ENCODE data around the gene PTPRN2. TPM values are rescaled to one million over a fixed set of nuclear protein-coding genes. Genes with fewer than 3 reads are reported as not detected.

Gene PTPRN2
- total RNA-seq, 1 experiment from 2014 or later = not detected

DNA sequence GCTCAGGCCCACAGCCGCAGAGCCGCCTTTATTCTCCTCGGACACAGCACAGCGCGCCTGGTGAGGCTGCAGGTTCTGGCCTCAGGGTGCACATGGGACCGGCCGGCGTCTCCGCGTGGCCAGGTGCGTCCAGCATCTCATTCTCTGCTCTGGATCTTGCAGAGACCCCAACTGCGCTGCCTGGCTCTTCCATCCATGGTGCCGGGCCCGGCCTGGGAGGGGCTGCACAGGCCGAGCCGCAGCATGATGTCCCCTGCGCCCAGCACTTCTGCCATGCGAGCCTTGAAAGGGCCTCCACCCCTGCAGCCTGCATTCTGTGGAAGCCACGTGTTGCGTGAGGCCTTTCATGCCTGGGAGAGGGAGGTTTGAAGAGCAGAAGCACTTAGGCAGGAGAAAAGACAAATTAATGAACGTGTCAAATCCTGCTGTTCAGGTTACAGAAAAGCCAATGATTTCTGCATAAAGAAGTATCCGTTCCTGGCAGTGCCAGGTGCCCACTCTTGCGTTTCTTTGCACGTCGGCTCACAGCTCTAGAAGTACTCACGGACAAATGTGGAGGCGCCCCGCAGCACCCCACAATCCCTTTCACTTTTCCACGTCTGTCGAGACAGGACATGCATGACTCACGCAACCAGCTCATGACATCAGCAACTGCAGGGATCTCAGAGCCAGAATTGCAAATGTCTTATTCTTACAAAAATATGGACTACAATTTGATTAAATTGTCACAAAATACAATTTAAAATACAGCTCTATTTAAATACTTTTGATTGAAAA, 679.4 kb downstream of the PTPRN2 start:
- no peaks in the 10 kb centered on the region for H3K36me3 ChIP-seq (ENCODE audit: low read depth)
- H3K79me2 ChIP-seq (ENCODE audit: low read depth) = no peaks in the 10 kb centered on the region
- POLR2A ChIA-PET (ENCODE audit: unreplicated experiment) = no interaction called here
- no peaks in the 10 kb centered on the region for H3K9me3 ChIP-seq (ENCODE audit: insufficient read depth, low read depth)
- H3K27ac ChIP-seq = no peak overlapping the region
- no TSS peak for BruUV-seq (replicated peaks)
- no peak overlapping the region for H2AFZ ChIP-seq
- no peak overlapping the region for H3K4me2 ChIP-seq
- TF ChIP-seq, protein P1, sequence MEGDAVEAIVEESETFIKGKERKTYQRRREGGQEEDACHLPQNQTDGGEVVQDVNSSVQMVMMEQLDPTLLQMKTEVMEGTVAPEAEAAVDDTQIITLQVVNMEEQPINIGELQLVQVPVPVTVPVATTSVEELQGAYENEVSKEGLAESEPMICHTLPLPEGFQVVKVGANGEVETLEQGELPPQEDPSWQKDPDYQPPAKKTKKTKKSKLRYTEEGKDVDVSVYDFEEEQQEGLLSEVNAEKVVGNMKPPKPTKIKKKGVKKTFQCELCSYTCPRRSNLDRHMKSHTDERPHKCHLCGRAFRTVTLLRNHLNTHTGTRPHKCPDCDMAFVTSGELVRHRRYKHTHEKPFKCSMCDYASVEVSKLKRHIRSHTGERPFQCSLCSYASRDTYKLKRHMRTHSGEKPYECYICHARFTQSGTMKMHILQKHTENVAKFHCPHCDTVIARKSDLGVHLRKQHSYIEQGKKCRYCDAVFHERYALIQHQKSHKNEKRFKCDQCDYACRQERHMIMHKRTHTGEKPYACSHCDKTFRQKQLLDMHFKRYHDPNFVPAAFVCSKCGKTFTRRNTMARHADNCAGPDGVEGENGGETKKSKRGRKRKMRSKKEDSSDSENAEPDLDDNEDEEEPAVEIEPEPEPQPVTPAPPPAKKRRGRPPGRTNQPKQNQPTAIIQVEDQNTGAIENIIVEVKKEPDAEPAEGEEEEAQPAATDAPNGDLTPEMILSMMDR (conservative IDR thresholded peaks at IDR 0.05) = no peak
- no peak for TF ChIP-seq EZH2 (IDR thresholded peaks at IDR 0.05; ENCODE audit: low read depth)
- H3K9me2 ChIP-seq (ENCODE audit: insufficient read depth) = no peaks in the 10 kb centered on the region
- CTCF ChIA-PET = no interaction called here
- no peaks in the 10 kb centered on the region for H3K4me1 ChIP-seq (replicated peaks; ENCODE audit: insufficient read depth)
- H4K20me1 ChIP-seq (ENCODE audit: insufficient read depth) = no peaks in the 10 kb centered on the region
- H3K4me3 ChIP-seq = no peak overlapping the region
- peaks cover 78% of the 10 kb centered on the region for H3K27me3 ChIP-seq (ENCODE audit: insufficient read depth, low read depth)
- DNase-seq = no peak
- intact Hi-C loops (cut with micrococcal nuclease; ENCODE audit: unreplicated experiment) = no loop called here
- no peaks in the 10 kb centered on the region for H3F3A ChIP-seq (ENCODE audit: insufficient read depth, low read depth)

DNA sequence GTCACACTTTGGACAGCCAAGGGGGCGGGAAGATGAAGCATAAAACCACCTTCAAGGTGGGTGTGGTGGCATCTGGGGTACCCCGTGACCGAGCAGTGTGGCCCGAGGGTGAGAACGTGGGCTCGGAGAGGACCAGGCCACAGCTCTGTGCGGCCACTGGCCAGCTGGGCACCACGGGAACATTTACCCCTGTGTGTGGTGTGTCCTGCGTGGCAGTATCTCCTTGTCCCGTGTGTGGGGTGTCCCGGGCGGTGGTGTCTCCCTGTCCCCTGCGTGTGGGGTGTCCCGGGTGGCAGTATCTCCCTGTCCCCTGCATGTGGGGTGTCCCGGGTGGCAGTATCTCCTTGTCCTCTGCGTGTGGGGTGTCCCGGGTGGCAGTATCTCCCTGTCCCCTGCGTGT, 680.5 kb downstream of the PTPRN2 start:
- no TSS peak for BruUV-seq (replicated peaks)
- no peak for DNase-seq
- TF ChIP-seq, protein P1 (conservative IDR thresholded peaks at IDR 0.05) = no peak
- no peak for TF ChIP-seq EZH2 (IDR thresholded peaks at IDR 0.05; ENCODE audit: low read depth)
- no peak overlapping the region for H3K4me3 ChIP-seq
- intact Hi-C loops (cut with micrococcal nuclease; ENCODE audit: unreplicated experiment) = no loop called here
- no peak overlapping the region for H3K27ac ChIP-seq
- H3K4me2 ChIP-seq = no peak overlapping the region
- H3K9me3 ChIP-seq (ENCODE audit: insufficient read depth, low read depth) = no peaks in the 10 kb centered on the region
- H3K36me3 ChIP-seq (ENCODE audit: low read depth) = no peaks in the 10 kb centered on the region
- H3K4me1 ChIP-seq (replicated peaks; ENCODE audit: insufficient read depth) = no peaks in the 10 kb centered on the region
- H4K20me1 ChIP-seq (ENCODE audit: insufficient read depth) = no peaks in the 10 kb centered on the region
- ChIA-PET CTCF (no interaction called here), POLR2A (ENCODE audit: unreplicated experiment) (no interaction called here)
- H3K79me2 ChIP-seq (ENCODE audit: low read depth) = no peaks in the 10 kb centered on the region
- H3K27me3 ChIP-seq (ENCODE audit: insufficient read depth, low read depth) = peaks cover 79% of the 10 kb centered on the region
- H3F3A ChIP-seq (ENCODE audit: insufficient read depth, low read depth) = no peaks in the 10 kb centered on the region
- H2AFZ ChIP-seq = no peak overlapping the region
- no peaks in the 10 kb centered on the region for H3K9me2 ChIP-seq (ENCODE audit: insufficient read depth)

DNA sequence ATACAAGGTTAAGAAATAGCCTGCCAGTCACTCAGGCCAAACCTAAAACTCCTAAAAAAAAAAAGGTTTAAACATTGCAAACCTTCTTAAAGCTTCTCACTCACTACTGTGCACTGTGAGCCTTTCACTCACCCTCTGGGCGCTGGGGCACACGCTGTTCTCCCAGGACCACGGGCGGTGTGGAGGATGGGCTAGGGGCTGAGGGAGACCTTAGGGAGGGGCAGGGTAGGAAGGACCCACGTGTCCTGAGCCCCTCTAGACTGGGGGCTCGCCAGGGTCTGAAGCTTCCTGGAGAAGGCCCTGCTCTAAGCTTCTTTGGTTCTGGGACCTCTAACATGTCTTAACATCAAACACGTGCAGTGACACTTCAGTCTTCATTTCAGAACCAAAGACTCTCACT, 681.0 kb downstream of the PTPRN2 start:
- H3K9me2 ChIP-seq (ENCODE audit: insufficient read depth) = no peaks in the 10 kb centered on the region
- peaks cover 81% of the 10 kb centered on the region for H3K27me3 ChIP-seq (ENCODE audit: insufficient read depth, low read depth)
- no peak overlapping the region for H3K27ac ChIP-seq
- TF ChIP-seq, protein P1 (conservative IDR thresholded peaks at IDR 0.05) = no peak
- TF ChIP-seq EZH2 (IDR thresholded peaks at IDR 0.05; ENCODE audit: low read depth) = no peak
- no peak overlapping the region for H2AFZ ChIP-seq
- no peaks in the 10 kb centered on the region for H3K9me3 ChIP-seq (ENCODE audit: insufficient read depth, low read depth)
- ChIA-PET CTCF (no interaction called here), POLR2A (ENCODE audit: unreplicated experiment) (no interaction called here)
- no peak for DNase-seq
- H3K79me2 ChIP-seq (ENCODE audit: low read depth) = no peaks in the 10 kb centered on the region
- H3F3A ChIP-seq (ENCODE audit: insufficient read depth, low read depth) = no peaks in the 10 kb centered on the region
- no peak overlapping the region for H3K4me2 ChIP-seq
- no peaks in the 10 kb centered on the region for H3K36me3 ChIP-seq (ENCODE audit: low read depth)
- intact Hi-C loops (cut with micrococcal nuclease; ENCODE audit: unreplicated experiment) = no loop called here
- no TSS peak for BruUV-seq (replicated peaks)
- H3K4me1 ChIP-seq (replicated peaks; ENCODE audit: insufficient read depth) = no peaks in the 10 kb centered on the region
- no peak overlapping the region for H3K4me3 ChIP-seq
- H4K20me1 ChIP-seq (ENCODE audit: insufficient read depth) = no peaks in the 10 kb centered on the region

Data from PC-9 (cell line).